ENCODE data around the gene ARL8A. TPM values are rescaled to one million over a fixed set of nuclear protein-coding genes. Genes with fewer than 3 reads are reported as not detected.

Gene ARL8A
- total and polyA plus RNA-seq, 8 donors, result 7.8 to 34.5 (median 20.9) TPM

DNA sequence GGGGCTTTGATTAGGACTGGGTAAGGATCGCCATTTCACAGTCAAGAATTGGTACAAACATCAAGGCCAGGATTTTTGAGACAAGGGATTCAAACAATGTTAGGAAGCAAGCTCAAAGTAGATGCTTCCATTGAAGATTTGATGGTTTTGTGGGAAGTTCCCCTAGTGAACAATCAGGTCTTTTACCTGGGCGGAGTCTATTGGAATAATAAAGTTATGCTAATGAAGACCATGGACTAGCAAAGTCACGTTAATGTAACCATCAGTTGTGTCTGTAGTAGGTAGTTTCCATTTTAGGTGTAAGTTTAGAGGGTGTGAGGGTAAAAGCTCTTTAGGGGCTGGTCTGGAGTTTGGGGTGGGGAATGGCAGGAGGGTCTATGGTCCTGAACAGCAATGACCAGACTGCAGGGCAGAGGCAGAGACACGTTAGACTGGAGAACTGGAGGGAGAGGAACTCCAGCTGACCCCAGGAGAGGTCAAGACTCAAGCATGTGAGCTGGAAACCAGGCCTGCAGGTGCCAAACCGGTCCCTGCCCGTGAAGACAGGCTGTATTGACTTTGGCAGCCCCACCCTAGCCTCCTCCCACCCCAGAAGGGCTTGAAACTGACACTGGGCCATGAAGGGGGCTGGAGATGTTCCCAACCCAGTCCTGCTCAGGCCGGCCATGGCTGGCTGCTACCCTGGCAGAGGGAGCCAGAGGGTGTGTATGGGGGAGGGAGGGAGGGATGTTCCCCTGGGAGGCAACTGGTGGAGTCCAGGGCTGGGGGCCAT lies 57.8 kb downstream of the ARL8A start:
- intact Hi-C loops (cut with DNase I; ENCODE audit: low total_unique reads), result no loop called here
- Histone ChIP-seq H3K27me3 (no peaks in the 10 kb centered on the region), H3K4me1 (peaks cover 12 to 34% (median 20%) of the 10 kb centered on the region in 4 donors), H3K27ac (peak overlapping the region; percentile 55 to 81 (median 70)), H3K4me3 (no peak overlapping the region), H3K36me3 (no peaks in the 10 kb centered on the region), H3K9me3 (no peaks in the 10 kb centered on the region)
- 42 to 55% (median 47%) methylated on average over 6 to 7 of the region's 7 CpGs for WGBS, 5 donors
- TF ChIP-seq POLR2AphosphoS5 (IDR thresholded peaks at IDR 0.05) (no peak), EP300 (IDR thresholded peaks at IDR 0.05) (no peak), POLR2A (IDR thresholded peaks at IDR 0.05) (no peak)
- TF ChIP-seq, protein P1, sequence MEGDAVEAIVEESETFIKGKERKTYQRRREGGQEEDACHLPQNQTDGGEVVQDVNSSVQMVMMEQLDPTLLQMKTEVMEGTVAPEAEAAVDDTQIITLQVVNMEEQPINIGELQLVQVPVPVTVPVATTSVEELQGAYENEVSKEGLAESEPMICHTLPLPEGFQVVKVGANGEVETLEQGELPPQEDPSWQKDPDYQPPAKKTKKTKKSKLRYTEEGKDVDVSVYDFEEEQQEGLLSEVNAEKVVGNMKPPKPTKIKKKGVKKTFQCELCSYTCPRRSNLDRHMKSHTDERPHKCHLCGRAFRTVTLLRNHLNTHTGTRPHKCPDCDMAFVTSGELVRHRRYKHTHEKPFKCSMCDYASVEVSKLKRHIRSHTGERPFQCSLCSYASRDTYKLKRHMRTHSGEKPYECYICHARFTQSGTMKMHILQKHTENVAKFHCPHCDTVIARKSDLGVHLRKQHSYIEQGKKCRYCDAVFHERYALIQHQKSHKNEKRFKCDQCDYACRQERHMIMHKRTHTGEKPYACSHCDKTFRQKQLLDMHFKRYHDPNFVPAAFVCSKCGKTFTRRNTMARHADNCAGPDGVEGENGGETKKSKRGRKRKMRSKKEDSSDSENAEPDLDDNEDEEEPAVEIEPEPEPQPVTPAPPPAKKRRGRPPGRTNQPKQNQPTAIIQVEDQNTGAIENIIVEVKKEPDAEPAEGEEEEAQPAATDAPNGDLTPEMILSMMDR (IDR thresholded peaks at IDR 0.05), result no peak
- peak; percentile 44 to 73 for DNase-seq

DNA sequence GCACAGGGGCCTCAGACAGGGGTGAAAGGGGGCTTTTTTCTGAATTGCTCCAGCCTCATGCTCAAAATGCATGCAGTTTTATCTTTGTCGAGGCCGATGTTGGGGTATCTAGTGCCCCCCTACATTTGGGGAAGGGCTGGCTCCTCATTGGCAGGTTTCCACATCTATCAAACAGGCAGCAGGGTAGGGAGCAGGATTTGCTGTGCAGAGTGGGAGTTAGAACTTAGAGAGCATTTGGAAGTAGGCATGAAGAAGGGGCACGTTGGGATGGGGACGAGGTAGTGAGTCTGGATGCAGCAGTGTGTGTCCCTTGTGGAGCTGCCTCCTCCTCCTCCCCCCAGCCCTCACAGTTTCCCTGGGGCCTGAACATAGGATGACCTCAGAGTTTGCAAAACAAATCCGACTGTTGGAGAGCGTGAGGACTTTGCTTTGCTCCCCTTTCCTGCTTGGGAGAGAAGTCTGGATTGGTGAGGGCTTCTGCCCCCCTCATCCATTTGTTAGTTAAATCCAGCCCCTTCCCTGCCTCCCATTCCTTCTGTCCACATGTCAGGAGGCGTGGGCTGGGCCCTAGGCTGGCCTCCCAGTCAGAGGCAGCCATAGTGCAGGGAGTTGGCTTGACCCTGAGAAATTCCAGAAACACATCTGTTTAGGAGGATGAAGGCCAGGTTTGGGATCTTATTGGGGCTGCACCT lies 58.7 kb downstream of the ARL8A start:
- no peaks in the 10 kb centered on the region for H3K27me3 ChIP-seq
- H3K36me3 ChIP-seq, result no peaks in the 10 kb centered on the region
- TF ChIP-seq EP300 (IDR thresholded peaks at IDR 0.05) (no peak), POLR2A (IDR thresholded peaks at IDR 0.05) (no peak), POLR2AphosphoS5 (IDR thresholded peaks at IDR 0.05) (no peak)
- TF ChIP-seq, protein P1 (IDR thresholded peaks at IDR 0.05), result no peak
- no peak overlapping the region for H3K4me3 ChIP-seq
- peak overlapping the region; percentile 55 to 81 (median 70) for H3K27ac ChIP-seq
- intact Hi-C loops (cut with DNase I; ENCODE audit: low total_unique reads), result no loop called here
- WGBS, 5 donors, result 29 to 45% (median 32%) methylated on average over 7 of the region's 7 CpGs
- peaks cover 12 to 34% (median 20%) of the 10 kb centered on the region in 4 donors for H3K4me1 ChIP-seq
- H3K9me3 ChIP-seq, result no peaks in the 10 kb centered on the region
- DNase-seq, result peak; percentile 28 to 86

DNA sequence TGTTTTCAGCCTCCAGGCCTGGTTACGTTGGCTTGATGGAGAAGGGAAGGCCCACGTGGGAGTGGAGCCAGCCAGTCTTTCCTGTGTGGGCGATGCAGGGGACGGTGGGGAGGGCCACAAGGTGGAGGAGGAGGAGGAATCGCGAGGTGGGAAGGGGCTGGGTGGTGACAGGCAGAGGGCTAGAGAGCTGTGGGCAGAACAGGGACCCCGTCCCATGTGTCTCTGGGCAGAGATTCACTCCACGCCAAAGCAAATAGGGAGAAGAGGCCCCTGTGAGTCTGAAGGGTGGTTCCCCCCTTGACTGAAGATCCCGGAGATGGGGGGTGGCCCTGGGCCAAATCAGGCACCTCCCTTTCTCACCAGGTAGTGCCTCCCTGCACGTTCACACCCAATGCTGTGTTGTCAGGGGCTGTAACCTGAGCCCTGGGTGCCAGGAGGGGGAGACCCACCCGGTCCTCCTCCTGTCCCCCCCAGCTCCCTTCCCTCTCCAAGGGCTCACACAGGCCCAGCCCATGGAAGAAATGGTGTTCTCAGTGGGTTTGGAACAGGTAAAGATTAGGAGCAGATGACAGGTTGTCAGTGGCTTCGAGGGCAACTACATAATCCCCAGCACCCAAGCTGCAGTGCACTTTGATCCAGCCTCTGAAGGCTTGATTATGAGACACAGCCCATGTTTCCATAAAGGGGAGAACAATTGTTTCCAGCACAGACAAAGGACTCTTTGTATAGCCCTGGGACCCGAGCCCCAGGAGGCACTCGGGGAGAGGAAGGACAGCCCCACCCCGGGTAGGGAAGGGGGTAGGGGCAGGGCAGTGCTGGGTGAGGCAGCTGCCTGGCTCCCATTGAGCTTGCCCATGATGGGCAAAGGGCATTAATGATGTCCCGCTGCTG lies 59.5 kb downstream of the ARL8A start:
- Histone ChIP-seq H3K27me3 (no peaks in the 10 kb centered on the region), H3K4me3 (no peak overlapping the region), H3K4me1 (peaks cover 12 to 34% (median 20%) of the 10 kb centered on the region in 4 donors), H3K27ac (peak overlapping the region; percentile 68 to 81 (median 73)), H3K9me3 (no peaks in the 10 kb centered on the region), H3K36me3 (no peaks in the 10 kb centered on the region)
- 26 to 49% (median 40%) methylated on average over 12 to 16 of the region's 16 CpGs for WGBS, 5 donors
- peak; percentile 62 to 91 for DNase-seq
- TF ChIP-seq, protein P1 (IDR thresholded peaks at IDR 0.05), result no peak
- peak in 1 of 3 donors; percentile 38 for TF ChIP-seq POLR2AphosphoS5 (IDR thresholded peaks at IDR 0.05)
- intact Hi-C loops (cut with DNase I; ENCODE audit: low total_unique reads), result no loop called here

Small RNA genes lying within 50 kb of the gene (small RNA-seq; reads per million reads assigned to genes)
- 0 reads per million in 4 donors for gene CRIP1P3

Other genes with a start within 250 kb of the ARL8A start
- 100 to 1,000 TPM in 3 of 5 donors, 10 to 100 TPM in 2; 27.5 to 420 (median 102) TPM for gene LMOD1, start 198.2 kb downstream of the ARL8A start, total RNA-seq
- gene LMOD1, start 198.2 kb downstream of the ARL8A start, polyA plus RNA-seq, result 100 to 1,000 TPM in 1 of 3 donors, 10 to 100 TPM in 2; 19.6 to 117 (median 22.9) TPM
- gene TIMM17A, start 189.2 kb downstream of the ARL8A start, total RNA-seq, result 10 to 100 TPM in 2 of 5 donors, 1 to 10 TPM in 3; 3.2 to 47.0 (median 7.1) TPM
- gene TIMM17A, start 189.2 kb downstream of the ARL8A start, polyA plus RNA-seq, result 10 to 100 TPM; 26.1 to 48.8 (median 37.4) TPM
- 100 to 1,000 TPM in 3 of 5 donors, 10 to 100 TPM in 2; 23.3 to 900 (median 102) TPM for gene RNPEP, start 162.1 kb downstream of the ARL8A start, total RNA-seq
- 10 to 100 TPM; 31.6 to 38.6 (median 37.6) TPM for gene RNPEP, start 162.1 kb downstream of the ARL8A start, polyA plus RNA-seq
- 1,000 to 10,000 TPM in 1 of 5 donors, 100 to 1,000 TPM in 4; 174 to 1,083 (median 289) TPM for gene ELF3, start 134.2 kb downstream of the ARL8A start, total RNA-seq
- 100 to 1,000 TPM; 146 to 253 (median 242) TPM for gene ELF3, start 134.2 kb downstream of the ARL8A start, polyA plus RNA-seq
- 1 to 10 TPM in 1 of 5 donors, under 1 TPM in 3, not detected in 1; under 0.01 to 2.0 (median 0.45) TPM for gene GPR37L1, start 21.8 kb downstream of the ARL8A start, total RNA-seq
- gene GPR37L1, start 21.8 kb downstream of the ARL8A start, polyA plus RNA-seq, result under 1 TPM in 1 of 3 donors, not detected in 2; 0.18 TPM
- 10 to 100 TPM in 1 of 5 donors, 1 to 10 TPM in 3, not detected in 1; 2.0 to 16.3 (median 4.6) TPM for gene PTPN7, start 15.9 kb upstream of the ARL8A start, total RNA-seq
- gene PTPN7, start 15.9 kb upstream of the ARL8A start, polyA plus RNA-seq, result 1 to 10 TPM; 1.8 to 4.4 (median 2.1) TPM
- under 1 TPM in 2 of 5 donors, not detected in 3; 0.43 to 0.73 TPM for gene LGR6, start 49.1 kb upstream of the ARL8A start, total RNA-seq
- 1 to 10 TPM in 1 of 3 donors, under 1 TPM in 1, not detected in 1; 0.15 to 3.5 TPM for gene LGR6, start 49.1 kb upstream of the ARL8A start, polyA plus RNA-seq
- gene UBE2T, start 197.2 kb upstream of the ARL8A start, total RNA-seq, result 10 to 100 TPM in 1 of 5 donors, 1 to 10 TPM in 3, not detected in 1; 1.0 to 12.3 (median 7.2) TPM
- gene UBE2T, start 197.2 kb upstream of the ARL8A start, polyA plus RNA-seq, result 10 to 100 TPM in 2 of 3 donors, 1 to 10 TPM in 1; 5.2 to 18.1 (median 11.6) TPM
- 100 to 1,000 TPM in 4 of 5 donors, 10 to 100 TPM in 1; 76.5 to 352 (median 131) TPM for gene PPP1R12B, start 204.0 kb upstream of the ARL8A start, total RNA-seq
- gene PPP1R12B, start 204.0 kb upstream of the ARL8A start, polyA plus RNA-seq, result 10 to 100 TPM in 2 of 3 donors, 1 to 10 TPM in 1; 9.7 to 12.1 (median 11.2) TPM